GM18873 (cell line): ENCODE data around the gene GDAP2.
"Not testable (repeated sequence)": the region's sequence is repeated elsewhere in the genome, so short reads cannot be mapped to it uniquely, and the experiment has no call there.

Source experiments
- ATAC-seq: cut with Tn5 transposase; IDR thresholded peaks from one replicate; pipeline ENCODE4 v1.9.1; 2021; ENCODE audit warnings: mild to moderate bottlenecking, moderate library complexity, moderate number of reproducible peaks; ENCODE audit not compliant: unreplicated experiment, low FRiP score

Gene GDAP2

DNA sequence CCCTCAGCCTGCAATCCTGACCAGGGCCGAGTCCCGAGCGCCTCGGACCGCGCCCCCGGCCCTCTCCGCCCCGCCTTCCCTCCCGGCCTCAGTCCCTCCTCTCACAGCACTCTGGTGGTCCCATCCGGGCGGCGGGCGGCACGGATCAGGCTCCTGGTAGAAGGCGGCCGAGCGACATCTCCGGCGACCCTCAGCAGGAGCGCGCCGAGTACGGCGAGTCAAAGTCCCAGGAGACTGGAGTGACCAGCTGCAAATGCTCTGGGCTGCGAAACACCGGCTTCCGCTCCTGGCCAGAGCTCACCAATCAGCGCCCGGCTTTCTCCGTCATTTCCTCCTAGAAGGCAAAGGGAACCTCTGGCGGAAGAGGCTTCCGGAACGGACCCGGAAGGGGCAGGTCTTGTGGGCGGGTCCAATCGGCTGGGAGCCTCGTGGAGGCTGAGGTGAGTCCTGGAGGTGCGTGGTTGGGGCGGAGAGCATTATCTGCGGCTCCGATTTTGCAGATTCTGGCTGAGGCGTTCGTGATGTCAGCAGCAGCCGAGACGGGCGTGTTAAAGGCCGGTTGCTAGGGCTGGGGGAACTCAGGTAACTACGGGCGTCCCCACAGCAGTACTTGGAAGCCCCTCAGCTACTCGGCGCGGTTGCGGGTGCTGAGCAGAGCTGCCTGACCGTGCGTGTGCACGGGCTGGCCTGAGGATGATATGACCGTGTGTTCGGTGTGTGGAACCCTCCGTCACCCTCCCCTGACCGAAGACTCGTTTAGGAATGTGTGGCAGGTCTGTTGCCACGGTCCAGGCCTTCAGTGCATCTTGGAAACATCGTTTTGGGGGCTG lies at the start of gene GDAP2, which contains the start of gene WDR3:
Gene GDAP2 (minus strand): TSS at position 279 of the 830 bp plus-strand sequence. CDS start 9,264 bp downstream, outside the sequence.
Gene WDR3 (plus strand): TSS at position 397 of the 830 bp plus-strand sequence. CDS start 3,581 bp downstream, outside the sequence.
- peak; percentile 96 for ATAC-seq

DNA sequence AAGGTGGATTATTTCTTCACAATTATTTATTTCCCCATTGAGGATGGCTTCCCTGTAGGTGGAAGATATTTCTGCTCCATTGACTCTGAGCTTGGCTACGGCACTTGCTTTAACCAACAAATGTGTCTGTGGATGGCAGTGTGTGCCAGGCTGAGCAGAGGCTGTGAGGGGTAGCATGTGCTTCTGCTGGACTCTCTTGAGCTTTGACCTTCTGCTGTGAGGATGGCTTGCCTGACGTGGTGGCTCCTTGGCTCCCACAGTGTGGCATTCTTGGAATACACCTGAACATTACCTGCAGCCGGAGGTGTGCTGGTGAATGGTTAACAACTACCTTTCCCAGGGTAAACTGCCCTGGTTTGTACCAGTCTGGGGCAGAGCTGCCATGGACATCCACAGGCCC lies 47.0 kb upstream of the GDAP2 start:
- no peak for ATAC-seq

DNA sequence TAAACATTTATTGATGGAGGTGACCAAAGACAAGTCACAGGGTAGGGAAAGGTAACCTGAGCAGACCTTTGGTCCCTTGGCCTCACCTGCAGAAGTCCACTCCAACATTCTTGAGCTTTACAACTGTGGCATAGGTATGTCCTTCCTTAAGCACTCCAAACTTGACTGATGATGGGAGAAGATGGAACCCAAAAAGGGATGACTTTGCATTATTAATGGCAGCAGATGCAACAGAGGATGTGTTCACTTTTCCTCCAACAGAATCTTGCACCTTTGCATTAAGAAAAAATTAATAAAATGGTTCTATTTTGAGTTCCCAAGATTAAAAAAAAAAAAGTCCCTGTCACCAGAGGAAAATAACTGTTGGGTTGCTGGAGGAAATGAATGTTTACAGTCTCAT lies 42.4 kb upstream of the GDAP2 start:
- ATAC-seq, result no peak

DNA sequence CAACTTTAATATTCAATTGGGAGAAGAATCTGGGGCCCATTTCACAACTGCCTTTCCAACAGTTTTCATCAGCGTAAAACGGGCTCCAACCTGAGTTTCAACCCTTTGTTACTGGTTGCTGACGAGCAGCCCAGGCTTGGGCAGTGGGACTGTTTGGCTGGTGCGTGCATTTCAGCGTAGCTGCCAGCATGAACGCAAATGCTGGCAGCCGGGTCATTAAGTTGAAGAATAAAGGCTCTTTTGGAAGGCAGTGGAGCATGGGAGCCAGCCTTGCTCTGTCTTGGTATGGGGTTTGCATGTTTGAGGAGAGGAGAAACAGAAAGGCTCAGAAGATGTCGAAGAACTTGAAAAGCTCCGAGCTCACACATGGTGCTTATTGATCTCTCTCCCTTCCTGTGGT lies 40.8 kb upstream of the GDAP2 start:
- no peak for ATAC-seq

- ATAC-seq, result no peak
Observed at GRCh38 chr1:117967881-117968280, 38.5 kb upstream of the GDAP2 start.

DNA sequence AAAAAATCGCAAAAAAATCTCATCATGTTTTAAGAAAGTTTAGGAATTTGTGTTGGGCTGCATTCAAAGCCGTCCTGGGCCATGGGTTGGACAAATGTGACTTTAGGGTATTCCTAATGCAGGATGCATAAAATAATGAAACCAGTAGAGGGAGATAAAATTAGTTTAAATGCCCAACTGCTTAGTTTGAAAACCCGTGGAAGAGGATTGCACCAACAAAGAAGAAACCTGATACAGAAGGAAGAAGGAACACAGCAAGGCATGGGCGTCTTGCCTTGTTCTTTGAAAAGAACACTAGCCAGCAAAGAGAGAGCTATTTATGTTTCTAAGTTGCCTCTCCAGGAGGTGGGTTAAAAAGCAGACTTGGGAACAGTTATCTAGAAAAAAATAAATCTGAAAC lies 38.1 kb upstream of the GDAP2 start:
- ATAC-seq, result no peak

GRCh38 chr1:117964290-117965038 lies 35.0 kb upstream of the GDAP2 start:
- ATAC-seq, result no peak

DNA sequence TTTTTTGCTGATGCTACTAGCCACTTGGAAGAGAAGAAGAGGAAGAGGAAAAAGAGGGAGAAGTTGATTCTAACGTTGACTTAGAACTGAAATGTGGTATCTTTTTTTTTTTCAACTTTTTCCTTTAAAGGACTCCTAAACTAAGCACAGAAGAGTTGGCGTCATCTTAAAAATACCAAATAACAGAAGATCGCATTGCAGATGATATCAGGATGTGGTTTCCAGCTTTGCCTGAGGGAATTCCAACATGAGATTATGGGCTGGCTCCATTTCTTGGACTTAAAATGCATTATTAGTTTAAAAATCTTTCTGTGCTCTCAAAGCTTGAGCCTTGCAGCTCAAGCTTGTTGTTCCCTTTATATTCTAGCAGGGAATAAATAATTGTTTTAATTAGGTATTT lies 29.9 kb upstream of the GDAP2 start:
- ATAC-seq, result no peak

DNA sequence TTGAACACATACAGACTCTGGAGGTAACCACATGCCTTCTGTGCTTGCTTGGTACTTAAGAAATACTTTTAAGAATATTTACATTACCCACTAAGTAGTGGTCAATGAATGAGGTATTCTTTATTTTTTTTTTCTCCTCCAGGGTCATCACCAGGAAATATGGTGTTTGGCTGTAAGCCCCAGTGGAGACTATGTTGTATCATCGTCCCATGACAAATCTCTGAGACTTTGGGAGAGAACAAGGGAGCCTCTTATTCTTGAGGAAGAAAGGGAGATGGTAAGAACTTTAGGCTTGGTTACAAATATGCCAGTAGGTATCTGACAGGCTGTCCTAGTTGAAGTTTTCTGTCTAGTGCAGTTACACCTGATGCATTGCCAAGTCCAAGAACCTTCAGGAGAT lies 23.0 kb upstream of the GDAP2 start:
- no peak for ATAC-seq

DNA sequence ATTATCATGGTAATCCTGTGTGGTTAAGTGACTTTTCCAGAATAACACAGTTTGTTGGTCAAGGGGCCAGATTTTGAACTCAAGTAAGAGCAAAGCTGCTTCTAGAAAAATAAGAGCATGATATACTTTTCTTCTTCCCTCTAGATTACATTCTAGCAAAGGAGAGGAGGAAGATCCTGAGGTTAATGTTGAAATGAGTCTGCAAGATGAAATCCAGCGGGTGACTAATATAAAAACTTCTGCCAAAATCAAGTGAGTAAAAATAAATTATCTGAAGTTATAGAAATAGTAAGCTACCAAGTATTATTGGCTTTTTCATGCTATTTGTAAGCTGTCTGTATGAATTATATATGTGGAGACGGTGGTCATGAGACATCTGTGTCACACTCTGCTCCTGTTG lies 12.9 kb upstream of the GDAP2 start:
- ATAC-seq, result no peak

- ATAC-seq, result no peak
Observed at GRCh38 chr1:117933769-117934168, 4.3 kb upstream of the GDAP2 start.

- no peak for ATAC-seq
Observed at GRCh38 chr1:117932576-117932975, 3.2 kb upstream of the GDAP2 start.

DNA sequence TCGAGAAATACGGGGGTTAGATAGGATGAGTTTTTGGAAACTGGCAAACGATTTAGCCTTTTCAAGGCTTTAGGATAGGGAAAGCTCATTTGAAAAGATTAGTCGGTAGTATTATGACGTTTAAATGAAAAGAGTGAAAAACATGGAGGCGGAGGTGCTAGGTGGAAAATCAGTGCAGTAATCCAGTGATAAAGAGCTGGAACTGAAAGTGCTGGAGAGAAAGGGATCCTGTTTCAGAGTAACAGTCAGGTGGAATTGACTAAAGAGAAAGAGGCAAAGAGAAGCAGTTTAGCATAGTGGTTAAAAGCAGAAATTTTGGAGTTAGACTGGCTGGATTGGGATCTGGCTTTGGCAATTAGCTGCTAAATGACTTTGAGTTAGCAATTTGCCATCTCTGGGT lies 1.1 kb upstream of the GDAP2 start:
- ATAC-seq, result no peak

DNA sequence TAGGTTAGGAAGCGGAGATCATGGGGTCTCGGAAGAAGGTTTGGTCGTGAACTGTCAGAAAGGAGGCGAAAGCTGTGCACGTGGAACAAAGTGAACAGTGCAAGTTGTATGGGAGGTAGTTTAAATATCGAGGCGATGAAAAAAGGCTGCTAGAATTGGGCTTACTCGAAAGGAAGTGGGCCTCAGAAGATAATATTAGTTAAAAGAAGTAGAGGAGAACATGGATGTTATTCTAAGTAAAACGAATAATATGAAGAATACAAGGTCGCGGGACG lies 689 bp upstream of the GDAP2 start:
- ATAC-seq, result no peak

DNA sequence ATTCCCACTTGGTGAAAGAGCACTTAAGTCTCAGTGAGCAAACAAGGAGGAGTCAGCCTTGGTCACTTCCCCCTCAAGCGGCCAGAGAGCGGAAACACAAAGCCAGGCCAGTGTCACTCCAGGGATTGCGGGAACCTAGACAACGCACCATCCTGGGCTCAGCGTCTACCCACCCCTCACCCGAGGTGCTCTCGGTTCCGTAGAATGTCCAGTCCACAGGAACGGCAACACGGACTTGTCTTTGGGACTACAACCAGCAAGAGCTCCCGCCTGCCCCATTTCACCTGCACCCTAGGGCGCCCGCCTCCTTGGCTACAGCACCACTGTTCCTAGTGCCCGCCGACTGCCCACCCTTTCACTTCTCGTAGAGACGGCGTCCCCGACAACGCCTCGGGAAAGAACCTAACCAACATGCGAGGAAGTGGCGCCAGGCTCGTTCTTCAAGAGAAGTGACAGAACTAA lies 509 bp downstream of the GDAP2 start:
- peak; percentile 30 for ATAC-seq

GRCh38 chr1:117925981-117926380 lies 3.4 kb downstream of the GDAP2 start:
- no peak for ATAC-seq

DNA sequence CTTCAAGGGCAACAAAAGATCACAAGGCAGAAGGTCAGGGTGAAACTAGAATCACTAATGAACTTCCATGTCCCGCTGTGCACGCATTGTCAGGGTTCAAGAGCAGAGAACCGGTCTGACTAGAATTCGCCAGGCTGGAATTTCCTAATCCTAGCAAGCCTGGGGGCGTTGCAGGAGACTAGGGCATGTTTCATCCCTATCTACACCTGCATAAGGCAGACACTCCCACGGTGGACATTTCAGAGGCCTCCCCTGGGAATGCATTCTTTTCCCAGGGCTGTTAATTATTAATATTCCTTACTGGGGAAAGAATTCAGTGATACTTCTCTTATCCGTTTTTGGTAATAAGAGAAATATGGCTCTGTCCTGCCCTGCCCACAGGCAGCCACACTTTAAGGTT lies 6.7 kb downstream of the GDAP2 start:
- ATAC-seq, result not testable (repeated sequence)

DNA sequence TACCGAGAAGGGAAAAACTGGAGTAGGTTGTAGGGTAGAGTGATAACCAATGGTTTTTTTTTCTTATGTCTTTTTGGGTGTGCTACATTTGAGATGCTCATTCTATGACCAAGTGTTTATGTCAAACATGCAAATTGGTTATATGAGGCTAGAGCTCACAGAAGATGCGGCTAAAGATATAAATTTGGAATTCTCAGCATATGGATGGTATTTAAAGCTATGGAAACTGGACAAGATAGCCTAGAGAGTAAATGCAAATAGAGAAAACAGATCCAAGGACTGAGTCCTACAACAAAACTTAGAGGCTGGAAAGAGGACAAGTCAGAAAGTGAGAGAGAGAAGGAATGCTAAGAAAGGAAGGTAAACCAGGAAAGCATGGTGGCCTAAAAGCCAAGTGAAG lies 7.4 kb downstream of the GDAP2 start:
- no peak for ATAC-seq

DNA sequence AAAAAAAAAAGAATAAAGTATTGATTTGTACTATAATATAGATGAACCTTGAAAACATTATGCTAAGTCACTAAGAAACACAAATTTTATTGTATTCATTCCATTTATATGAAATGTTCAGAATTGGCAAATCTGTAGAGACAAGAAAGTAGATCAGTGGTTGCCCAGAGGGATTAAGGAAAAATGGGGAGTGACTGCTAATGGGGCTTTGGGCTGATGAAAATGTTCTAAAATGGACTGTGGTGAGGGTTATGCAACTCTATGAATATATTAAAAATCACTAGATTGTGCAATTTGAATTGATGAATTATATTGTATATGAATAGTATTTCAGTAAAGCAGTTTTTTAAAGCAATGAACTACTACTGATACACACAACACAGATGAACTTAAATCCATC lies 10.0 kb downstream of the GDAP2 start:
- no peak for ATAC-seq

- no peak for ATAC-seq
Observed at GRCh38 chr1:117911051-117911450, 18.4 kb downstream of the GDAP2 start.

DNA sequence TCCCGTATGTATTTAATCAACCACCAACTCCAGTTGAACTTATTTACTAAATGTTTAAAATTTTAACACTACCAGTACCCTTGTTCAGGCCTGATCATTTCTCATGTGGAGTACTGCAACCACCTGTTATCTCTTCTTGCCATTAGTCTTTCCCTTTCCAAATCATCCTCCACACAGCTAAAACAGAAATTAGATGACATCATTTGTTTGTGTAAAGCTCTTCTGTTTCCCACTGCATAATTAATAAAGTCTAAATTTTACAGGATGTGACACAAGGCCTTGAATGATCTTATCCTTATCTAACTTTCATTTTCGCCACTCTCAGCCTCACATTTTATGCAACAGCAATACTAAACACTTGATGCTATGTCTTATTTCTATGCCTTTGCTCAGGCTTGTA lies 24.4 kb downstream of the GDAP2 start:
- no peak for ATAC-seq

GRCh38 chr1:117904485-117904884 lies 24.9 kb downstream of the GDAP2 start:
- no peak for ATAC-seq
